Activated CD4-positive, alpha-beta T cell treated with anti-CD3 and anti-CD28 coated beads, Interleukin-2, amount 10 ng/mL, durations not matched to agents 7 days and 5 days (primary cell): ENCODE results near the gene NCR3LG1. TPM values are rescaled to one million over a fixed set of nuclear protein-coding genes. Genes with fewer than 3 reads are reported as not detected.

Experiments
- CTCF ChIA-PET: fragments of 350-600 bp; sonication (Branson Sonifier 250); formaldehyde crosslinking; loops from one replicate; lab custom pipeline; 2021; ENCODE audit warnings: antibody characterized with exemption; lab: Charles Lee
- POLR2A ChIA-PET: fragments of 350-600 bp; sonication (Branson Sonifier 250); formaldehyde crosslinking; loops from one replicate; lab custom pipeline; 2021; ENCODE audit warnings: antibody characterized with exemption; lab: Charles Lee
- DNase-seq: peaks from one replicate; pipeline ENCODE4 v3.0.0-alpha.2; 2020
- H3K27ac Mint-ChIP-seq: one replicate; pipeline ENCODE4 v1.8.0; 2021; ENCODE audit warnings: mild to moderate bottlenecking, moderate library complexity, mixed read lengths
- H3K27me3 Mint-ChIP-seq: one replicate; pipeline ENCODE4 v1.8.0; 2021; ENCODE audit warnings: mixed read lengths
- H3K36me3 Mint-ChIP-seq: one replicate; pipeline ENCODE4 v1.8.0; 2021; ENCODE audit warnings: low read depth, mixed read lengths
- H3K4me1 Mint-ChIP-seq: one replicate; pipeline ENCODE4 v1.8.0; 2021; ENCODE audit warnings: mixed read lengths
- H3K4me3 Mint-ChIP-seq: one replicate; pipeline ENCODE4 v1.8.0; 2021; ENCODE audit warnings: mild to moderate bottlenecking, moderate library complexity, mixed read lengths
- H3K9me3 Mint-ChIP-seq: one replicate; pipeline ENCODE4 v1.8.0; 2021; ENCODE audit warnings: mixed read lengths
- total RNA-seq, 2 experiments: library from RNA; stranded (reverse); gene quantifications; one replicate each; pipeline ENCODE4 v1.2.3, GENCODE V29; 2021

Gene NCR3LG1
- total RNA-seq, 2 experiments from 2014 or later: 0.30 to 0.42 TPM

DNA sequence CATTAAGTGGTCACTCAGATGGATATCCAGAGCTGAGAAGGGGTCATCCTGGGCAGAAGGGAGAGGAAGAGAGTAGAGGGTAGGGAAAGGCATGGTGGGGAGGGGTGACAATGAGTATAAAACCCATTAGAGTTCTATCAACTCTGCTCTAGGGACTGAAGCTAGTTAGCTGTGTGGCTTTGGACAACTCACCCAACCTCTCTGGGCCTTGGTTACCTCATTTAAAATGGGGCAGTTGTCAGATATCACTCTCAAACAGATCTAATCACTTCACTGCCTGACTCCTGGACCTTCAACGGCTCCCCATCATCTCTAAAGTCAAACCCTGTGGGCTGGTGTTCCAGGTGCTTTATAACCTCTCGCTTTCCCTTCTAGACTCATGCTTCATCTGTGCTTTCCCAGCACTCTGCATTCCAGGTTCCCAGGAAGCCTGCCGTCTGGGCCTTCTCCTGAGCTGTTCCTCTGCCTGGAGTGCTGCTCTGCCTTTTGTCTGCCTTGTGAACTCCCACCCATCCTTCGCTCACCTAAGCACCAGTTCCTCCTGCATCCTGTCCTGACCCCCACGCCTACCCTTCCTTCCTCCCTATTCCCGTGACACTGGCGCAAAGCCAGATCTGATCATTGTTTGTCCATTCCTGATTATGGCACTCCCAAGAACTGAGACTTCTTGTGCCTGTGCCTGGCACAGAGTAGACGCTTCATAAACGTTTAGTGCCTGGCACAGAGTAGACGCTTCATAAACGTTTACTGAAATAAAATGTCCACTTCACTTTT, 59.2 kb downstream of the NCR3LG1 start:
- ChIA-PET CTCF (interaction anchor here (0.7 to 1.5 kb wide), 4 partner anchors 9 to 49 kb away, joined by 3 read pairs; no protein-coding TSS in a partner anchor), POLR2A (no interaction called here)
- no peak for DNase-seq
- peaks cover 28% of the 10 kb centered on the region for H3K4me1 Mint-ChIP-seq
- no peaks in the 10 kb centered on the region for H3K36me3 Mint-ChIP-seq
- no peak overlapping the region for H3K4me3 Mint-ChIP-seq
- H3K27me3 Mint-ChIP-seq: peaks cover 3% of the 10 kb centered on the region
- no peak overlapping the region for H3K27ac Mint-ChIP-seq
- no peaks in the 10 kb centered on the region for H3K9me3 Mint-ChIP-seq

DNA sequence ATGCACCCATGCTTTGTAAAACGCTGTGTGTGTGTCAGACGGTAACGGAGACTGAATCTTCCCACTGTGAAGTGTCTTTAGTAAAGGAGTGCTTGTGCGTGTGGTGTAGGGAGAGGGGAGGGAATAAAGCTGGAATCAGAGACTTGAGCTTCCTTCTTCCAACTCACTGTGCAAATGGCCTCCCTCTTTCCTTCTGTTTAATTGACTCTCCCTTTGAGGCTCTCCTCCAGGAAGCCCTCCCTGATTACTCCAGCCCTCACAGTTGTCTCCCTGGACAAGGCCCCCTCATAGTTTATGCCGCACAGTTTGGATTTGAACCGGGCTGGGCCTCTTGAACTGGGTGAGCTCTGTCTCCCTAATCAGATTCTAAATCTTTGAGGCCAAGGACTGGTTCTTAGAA, 59.8 kb downstream of the NCR3LG1 start:
- H3K36me3 Mint-ChIP-seq: no peaks in the 10 kb centered on the region
- peaks cover 33% of the 10 kb centered on the region for H3K4me1 Mint-ChIP-seq
- ChIA-PET POLR2A (no interaction called here), CTCF (interaction anchor here (0.7 to 1.5 kb wide), 3 partner anchors 8 to 49 kb away, joined by 3 read pairs; no protein-coding TSS in a partner anchor)
- no peak for DNase-seq
- peaks cover 6% of the 10 kb centered on the region for H3K27me3 Mint-ChIP-seq
- no peak overlapping the region for H3K27ac Mint-ChIP-seq
- no peaks in the 10 kb centered on the region for H3K9me3 Mint-ChIP-seq
- H3K4me3 Mint-ChIP-seq: no peak overlapping the region

DNA sequence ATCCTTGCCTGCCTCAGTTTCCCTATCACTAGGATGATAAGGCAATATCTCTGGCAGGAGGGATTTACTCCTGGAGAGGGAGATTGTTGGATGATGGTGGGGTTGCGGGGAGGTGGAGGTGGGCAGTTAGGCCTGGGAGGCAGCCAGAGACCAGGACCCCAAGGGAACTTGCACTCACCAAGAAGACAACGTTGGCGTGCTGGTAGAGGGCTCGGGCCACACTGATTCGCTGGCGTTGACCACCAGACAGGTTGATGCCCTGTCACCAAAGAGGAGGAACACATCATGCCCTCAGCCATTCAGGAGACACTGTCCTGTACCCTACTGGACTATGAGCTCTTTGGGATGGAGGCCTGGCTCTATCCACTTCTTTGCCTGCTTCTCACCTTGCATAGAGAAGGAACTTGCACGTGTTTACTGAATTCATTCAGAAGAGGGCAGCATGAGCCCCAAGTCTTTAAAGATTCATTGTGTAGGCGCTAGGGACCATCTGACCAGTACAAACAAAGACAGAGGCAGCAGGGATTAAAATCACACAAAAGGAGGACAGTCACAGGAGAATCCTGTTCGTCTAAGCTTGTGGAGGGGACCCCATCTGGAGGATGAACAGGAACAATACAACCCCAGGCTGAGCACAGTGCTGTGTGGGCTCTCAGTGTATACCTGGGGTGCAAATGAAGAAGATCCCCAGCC, 61.0 kb downstream of the NCR3LG1 start:
- no peaks in the 10 kb centered on the region for H3K36me3 Mint-ChIP-seq
- CTCF ChIA-PET: no interaction called here

DNA sequence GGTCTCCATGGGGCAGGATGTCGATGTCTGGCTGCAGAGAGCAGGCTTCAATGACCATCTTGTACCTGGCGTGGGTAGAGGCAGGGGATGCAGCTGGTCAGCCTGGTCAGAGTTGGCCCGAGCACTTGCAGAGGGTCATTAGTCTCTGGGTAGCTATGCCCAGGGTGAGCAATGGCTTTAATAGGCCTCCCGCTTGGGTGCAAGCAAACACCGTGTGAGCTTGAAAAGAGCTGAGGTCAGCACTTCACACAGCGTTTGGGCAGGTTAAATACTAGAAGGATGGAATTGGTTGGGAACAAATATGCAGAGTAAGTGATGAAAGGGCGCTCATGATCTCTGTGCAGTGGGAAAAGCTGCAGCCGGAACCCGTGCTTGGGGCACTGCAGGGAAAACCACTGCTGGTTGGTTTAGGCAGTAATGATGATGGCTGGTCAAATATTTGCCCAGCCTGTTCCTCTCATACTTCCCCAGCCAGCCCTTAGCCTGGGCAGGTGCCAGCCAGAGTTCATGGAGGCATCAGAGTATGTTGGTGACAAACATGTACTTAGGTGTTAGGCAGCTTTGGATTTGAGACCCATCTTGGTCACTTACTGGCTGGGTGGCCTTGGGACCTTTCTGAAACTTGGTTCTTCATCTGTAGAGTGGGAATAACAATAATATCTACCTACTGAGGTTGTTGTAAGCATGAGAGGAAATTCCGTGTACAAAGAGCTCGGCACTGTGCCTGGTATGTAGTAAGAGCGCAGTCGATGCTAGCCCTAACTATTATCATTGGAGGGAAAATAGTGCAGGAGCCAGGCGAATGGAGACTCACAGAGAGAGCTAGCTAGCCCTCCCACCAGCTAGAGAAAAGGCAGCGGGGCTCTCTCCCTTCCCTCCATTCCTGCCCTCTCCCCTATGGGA, 62.1 kb downstream of the NCR3LG1 start:
- Mint-ChIP-seq H3K4me3 (no peak overlapping the region), H3K9me3 (no peaks in the 10 kb centered on the region), H3K4me1 (peaks cover 34% of the 10 kb centered on the region), H3K36me3 (no peaks in the 10 kb centered on the region), H3K27me3 (peaks cover 22% of the 10 kb centered on the region), H3K27ac (no peak overlapping the region)
- CTCF ChIA-PET: interaction anchor here (1.2 kb wide), 1 partner anchor 15 kb away, joined by 3 read pairs; no protein-coding TSS in a partner anchor
- POLR2A ChIA-PET: no interaction called here
- no peak for DNase-seq

More for the DNA sequence above, 61.0 kb downstream of the NCR3LG1 start:
- Mint-ChIP-seq H3K27me3 (peaks cover 15% of the 10 kb centered on the region), H3K27ac (no peak overlapping the region), H3K9me3 (no peaks in the 10 kb centered on the region), H3K4me1 (peaks cover 34% of the 10 kb centered on the region), H3K4me3 (no peak overlapping the region)
- DNase-seq: no peak
- POLR2A ChIA-PET: no interaction called here

GRCh38 chr11:17414317-17414737, 62.7 kb downstream of the NCR3LG1 start:
- POLR2A ChIA-PET: no interaction called here
- Mint-ChIP-seq H3K4me1 (peaks cover 34% of the 10 kb centered on the region), H3K27ac (peak overlapping the region; percentile 66), H3K27me3 (peaks cover 28% of the 10 kb centered on the region), H3K9me3 (no peaks in the 10 kb centered on the region), H3K4me3 (peak overlapping the region; percentile 20), H3K36me3 (no peaks in the 10 kb centered on the region)
- CTCF ChIA-PET: interaction anchor here (1.2 kb wide), 1 partner anchor 14 kb away, joined by 3 read pairs; no protein-coding TSS in a partner anchor
- DNase-seq: peak; percentile 24

- DNase-seq: no peak
- CTCF ChIA-PET: no interaction called here
- POLR2A ChIA-PET: interaction anchor here (0.6 kb wide), 1 partner anchor 200 kb away, joined by 6 read pairs; no protein-coding TSS in a partner anchor
- Mint-ChIP-seq H3K27ac (no peak overlapping the region), H3K36me3 (no peaks in the 10 kb centered on the region), H3K4me1 (peaks cover 34% of the 10 kb centered on the region), H3K9me3 (no peaks in the 10 kb centered on the region), H3K4me3 (peak overlapping the region; percentile 9), H3K27me3 (peaks cover 35% of the 10 kb centered on the region)
Measured at GRCh38 chr11:17414992-17415391, 63.4 kb downstream of the NCR3LG1 start.

- Mint-ChIP-seq H3K27ac (no peak overlapping the region), H3K36me3 (no peaks in the 10 kb centered on the region), H3K4me1 (peaks cover 34% of the 10 kb centered on the region), H3K27me3 (peaks cover 35% of the 10 kb centered on the region), H3K4me3 (no peak overlapping the region), H3K9me3 (no peaks in the 10 kb centered on the region)
- DNase-seq: no peak
- POLR2A ChIA-PET: interaction anchor here (0.6 kb wide), 1 partner anchor 200 kb away, joined by 6 read pairs; no protein-coding TSS in a partner anchor
- CTCF ChIA-PET: no interaction called here
Measured at GRCh38 chr11:17415523-17416104, 64.0 kb downstream of the NCR3LG1 start.

- Mint-ChIP-seq H3K36me3 (no peaks in the 10 kb centered on the region), H3K4me3 (no peak overlapping the region), H3K4me1 (peaks cover 34% of the 10 kb centered on the region), H3K27ac (no peak overlapping the region), H3K9me3 (no peaks in the 10 kb centered on the region), H3K27me3 (peaks cover 35% of the 10 kb centered on the region)
- ChIA-PET CTCF (no interaction called here), POLR2A (no interaction called here)
- no peak for DNase-seq
Measured at GRCh38 chr11:17416492-17416891, 64.9 kb downstream of the NCR3LG1 start.

- H3K27ac Mint-ChIP-seq: no peak overlapping the region
- no peak overlapping the region for H3K4me3 Mint-ChIP-seq
- H3K4me1 Mint-ChIP-seq: peaks cover 31% of the 10 kb centered on the region
- DNase-seq: no peak
- H3K9me3 Mint-ChIP-seq: no peaks in the 10 kb centered on the region
- POLR2A ChIA-PET: no interaction called here
- CTCF ChIA-PET: interaction anchor here (0.5 to 1.0 kb wide), 2 partner anchors 11 to 379 kb away, joined by 3 read pairs; no protein-coding TSS in a partner anchor
- no peaks in the 10 kb centered on the region for H3K36me3 Mint-ChIP-seq
- H3K27me3 Mint-ChIP-seq: peaks cover 48% of the 10 kb centered on the region
Measured at GRCh38 chr11:17418444-17419081, 67.0 kb downstream of the NCR3LG1 start.

DNA sequence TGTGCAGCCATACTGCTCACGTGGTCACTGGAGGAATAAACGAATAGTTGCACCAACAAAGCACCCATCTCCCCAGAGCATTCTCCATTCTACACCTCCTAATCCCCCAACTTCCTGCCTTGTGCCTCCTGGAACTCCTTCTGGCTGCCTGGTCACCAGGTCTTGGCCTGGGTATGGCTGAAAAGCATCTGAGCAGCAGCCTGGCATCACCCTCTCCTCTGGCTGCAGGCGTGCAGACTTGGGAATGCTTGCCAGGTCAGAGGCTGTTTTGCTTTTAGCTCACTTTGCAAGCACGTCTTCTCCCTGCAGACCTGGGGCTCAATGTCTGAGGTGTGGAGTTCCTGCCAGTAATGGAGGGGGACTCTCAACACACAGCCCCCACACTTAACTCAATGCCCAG, 70.2 kb downstream of the NCR3LG1 start:
- H3K4me3 Mint-ChIP-seq: no peak overlapping the region
- no peak for DNase-seq
- no peak overlapping the region for H3K27ac Mint-ChIP-seq
- CTCF ChIA-PET: interaction anchor here (0.8 to 1.6 kb wide), 3 partner anchors 10 to 30 kb away, joined by 3 to 4 read pairs (median 3); no protein-coding TSS in a partner anchor
- H3K27me3 Mint-ChIP-seq: peaks cover 43% of the 10 kb centered on the region
- POLR2A ChIA-PET: no interaction called here
- no peaks in the 10 kb centered on the region for H3K9me3 Mint-ChIP-seq
- peaks cover 15% of the 10 kb centered on the region for H3K4me1 Mint-ChIP-seq
- no peaks in the 10 kb centered on the region for H3K36me3 Mint-ChIP-seq

DNA sequence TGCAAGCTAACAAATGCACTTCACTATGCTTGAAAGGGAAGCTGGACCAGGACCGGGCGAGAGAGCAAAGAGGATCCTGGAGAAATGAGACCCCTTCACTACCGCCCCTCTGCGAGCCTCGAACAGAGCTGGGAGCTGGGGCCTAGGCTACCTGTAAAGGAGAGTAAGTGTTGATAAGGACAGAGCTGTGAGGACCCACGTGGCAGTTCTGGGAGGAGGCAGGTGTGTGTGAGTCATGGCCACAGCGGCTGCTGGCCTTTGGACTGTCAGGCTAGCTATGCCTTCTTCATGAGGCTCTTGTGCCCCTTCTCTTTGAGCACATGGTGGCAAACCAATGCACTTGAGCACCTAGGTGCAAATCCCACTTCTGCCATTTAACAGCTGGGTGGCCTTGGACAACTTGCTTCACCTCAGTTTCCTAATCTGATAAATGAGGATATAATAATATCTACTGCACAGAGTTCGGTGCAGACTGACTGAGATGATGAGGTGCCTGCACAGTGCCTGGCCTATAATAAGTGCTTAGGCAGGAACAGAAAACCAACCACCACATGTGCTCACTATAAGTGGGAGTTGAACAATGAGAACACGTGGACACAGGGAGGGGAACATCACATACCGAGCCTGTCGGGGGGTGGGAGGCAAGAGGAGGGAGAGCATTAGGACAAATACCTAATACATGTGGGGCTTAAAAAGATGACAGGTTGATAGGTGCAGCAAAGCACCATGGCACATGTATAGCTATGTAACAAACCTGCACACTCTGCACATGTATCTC, 72.1 kb downstream of the NCR3LG1 start:
- CTCF ChIA-PET: interaction anchor here (1.1 kb wide), 1 partner anchor 68 kb away, joined by 3 read pairs; no protein-coding TSS in a partner anchor
- H3K27me3 Mint-ChIP-seq: peaks cover 33% of the 10 kb centered on the region
- no peaks in the 10 kb centered on the region for H3K36me3 Mint-ChIP-seq
- peaks cover 23% of the 10 kb centered on the region for H3K4me1 Mint-ChIP-seq
- H3K9me3 Mint-ChIP-seq: no peaks in the 10 kb centered on the region
- H3K27ac Mint-ChIP-seq: no peak overlapping the region
- no peak for DNase-seq
- no peak overlapping the region for H3K4me3 Mint-ChIP-seq
- POLR2A ChIA-PET: no interaction called here
